Activated CD8-positive, alpha-beta T cell treated with anti-CD3 and anti-CD28 coated beads for 36 hours (primary cell): ENCODE results near the gene EVI2A. TPM values are rescaled to one million over a fixed set of nuclear protein-coding genes. Genes with fewer than 3 reads are reported as not detected.

Experiments used
- ATAC-seq: fragments of 200-7000 bp; cut with Tn5 transposase; one replicate; pipeline ENCODE4 v1.10.0; 2021; ENCODE audit warnings: mild to moderate bottlenecking, moderate library complexity
- CTCF ChIA-PET: fragments of 350-600 bp; sonication (Branson Sonifier 250); formaldehyde crosslinking; loops from one replicate; lab custom pipeline; 2021; ENCODE audit warnings: antibody characterized with exemption; lab: Charles Lee
- POLR2A ChIA-PET: fragments of 350-600 bp; sonication (Branson Sonifier 250); formaldehyde crosslinking; loops from one replicate; lab custom pipeline; 2021; ENCODE audit warnings: antibody characterized with exemption; lab: Charles Lee
- DNase-seq: peaks from one replicate; pipeline ENCODE4 v3.0.0-alpha.2; 2020
- H3K27ac Mint-ChIP-seq: one replicate; pipeline ENCODE4 v1.8.0; 2021; ENCODE audit warnings: mild to moderate bottlenecking, mixed read lengths
- H3K27me3 Mint-ChIP-seq: one replicate; pipeline ENCODE4 v1.8.0; 2021; ENCODE audit warnings: mixed read lengths
- H3K36me3 Mint-ChIP-seq: one replicate; pipeline ENCODE4 v1.8.0; 2021; ENCODE audit warnings: low read depth, mixed read lengths
- H3K4me1 Mint-ChIP-seq: one replicate; pipeline ENCODE4 v1.8.0; 2021; ENCODE audit warnings: low read depth, mixed read lengths
- H3K4me3 Mint-ChIP-seq: one replicate; pipeline ENCODE4 v1.8.0; 2021; ENCODE audit warnings: mild to moderate bottlenecking, moderate library complexity, mixed read lengths
- H3K9me3 Mint-ChIP-seq: one replicate; pipeline ENCODE4 v1.8.0; 2021; ENCODE audit warnings: mixed read lengths
- CTCF ChIP-seq: fragments of 200-600 bp; IDR thresholded peaks from one replicate; pipeline ENCODE4 v1.8.0; 2022; ENCODE audit warnings: antibody characterized with exemption, mild to moderate bottlenecking
- intact Hi-C: fragments of 100-400 bp; cut with micrococcal nuclease; formaldehyde crosslinking; loops from one replicate; pipeline ENCODE4 v1.10.0; 2022
- total RNA-seq, 2 experiments: library from RNA; stranded (reverse); gene quantifications; one replicate each; pipeline ENCODE4 v1.2.3, GENCODE V29; 2021

EVI2A gene
- total RNA-seq, 2 experiments from 2014 or later = 31.7 to 37.0 TPM

- ChIA-PET CTCF (interaction anchor here (2.1 kb wide), 1 partner anchor 9 kb away, joined by 9 read pairs; no protein-coding TSS in a partner anchor), POLR2A (interaction anchor here (0.6 to 10.7 kb wide), 4 partner anchors 10 to 239 kb away, joined by 3 to 114 read pairs (median 5); partner anchors contain the start of gene EVI2A)
- Mint-ChIP-seq H3K9me3 (peaks cover 2% of the 10 kb centered on the region), H3K4me1 (peaks cover 54% of the 10 kb centered on the region), H3K36me3 (peaks cover 42% of the 10 kb centered on the region), H3K4me3 (peak overlapping the region; percentile 90), H3K27ac (peak overlapping the region; percentile 98), H3K27me3 (no peaks in the 10 kb centered on the region)
- DNase-seq (peak; percentile 71), ATAC-seq (peak; percentile 45)
- intact Hi-C loops = no loop called here
- TF ChIP-seq CTCF = no peak
Measured at GRCh38 chr17:31310260-31310659, 11.2 kb downstream of the EVI2A start.

- intact Hi-C loops = no loop called here
- H3K4me3 Mint-ChIP-seq = peak overlapping the region; percentile 90
- DNase-seq (no peak), ATAC-seq (peak; percentile 19)
- peaks cover 46% of the 10 kb centered on the region for H3K36me3 Mint-ChIP-seq
- CTCF ChIA-PET = no interaction called here
- no peak for TF ChIP-seq CTCF
- H3K4me1 Mint-ChIP-seq = peaks cover 56% of the 10 kb centered on the region
- POLR2A ChIA-PET = interaction anchor here (10.7 kb wide), 1 partner anchor 10 kb away, joined by 114 read pairs; the partner anchor contains the start of gene EVI2A
- no peaks in the 10 kb centered on the region for H3K27me3 Mint-ChIP-seq
- H3K27ac Mint-ChIP-seq = peak overlapping the region; percentile 98
- peaks cover 3% of the 10 kb centered on the region for H3K9me3 Mint-ChIP-seq
Measured at GRCh38 chr17:31309556-31309955, 11.9 kb downstream of the EVI2A start.

GRCh38 chr17:31308372-31309334 lies 12.8 kb downstream of the EVI2A start:
- no peaks in the 10 kb centered on the region for H3K27me3 Mint-ChIP-seq
- intact Hi-C loops = no loop called here
- DNase-seq (no peak), ATAC-seq (peak; percentile 38)
- POLR2A ChIA-PET = interaction anchor here (10.7 kb wide), 1 partner anchor 11 kb away, joined by 114 read pairs; the partner anchor contains the start of gene EVI2A
- H3K4me1 Mint-ChIP-seq = peaks cover 58% of the 10 kb centered on the region
- peak overlapping the region; percentile 98 for H3K27ac Mint-ChIP-seq
- peaks cover 6% of the 10 kb centered on the region for H3K9me3 Mint-ChIP-seq
- peaks cover 49% of the 10 kb centered on the region for H3K36me3 Mint-ChIP-seq
- H3K4me3 Mint-ChIP-seq = peak overlapping the region; percentile 90
- CTCF ChIA-PET = no interaction called here
- no peak for TF ChIP-seq CTCF

- peaks cover 59% of the 10 kb centered on the region for H3K36me3 Mint-ChIP-seq
- no peak for TF ChIP-seq CTCF
- H3K27ac Mint-ChIP-seq = peak overlapping the region; percentile 98
- POLR2A ChIA-PET = interaction anchor here (10.7 kb wide), 1 partner anchor 12 kb away, joined by 114 read pairs; the partner anchor contains the start of gene EVI2A
- H3K27me3 Mint-ChIP-seq = no peaks in the 10 kb centered on the region
- peak; percentile 11 for ATAC-seq
- peak overlapping the region; percentile 90 for H3K4me3 Mint-ChIP-seq
- H3K9me3 Mint-ChIP-seq = peaks cover 10% of the 10 kb centered on the region
- CTCF ChIA-PET = interaction anchor here (1.1 kb wide), 1 partner anchor 82 kb away, joined by 3 read pairs; no protein-coding TSS in a partner anchor
- no peak for DNase-seq
- peaks cover 64% of the 10 kb centered on the region for H3K4me1 Mint-ChIP-seq
- intact Hi-C loops = no loop called here
Measured at GRCh38 chr17:31307640-31308039, 13.8 kb downstream of the EVI2A start.

- intact Hi-C loops = no loop called here
- CTCF ChIA-PET = no interaction called here
- DNase-seq (no peak), ATAC-seq (no peak)
- Mint-ChIP-seq H3K9me3 (peaks cover 7% of the 10 kb centered on the region), H3K27ac (no peak overlapping the region), H3K27me3 (no peaks in the 10 kb centered on the region), H3K4me1 (peaks cover 31% of the 10 kb centered on the region), H3K4me3 (no peak overlapping the region), H3K36me3 (peaks cover 21% of the 10 kb centered on the region)
- no peak for TF ChIP-seq CTCF
- POLR2A ChIA-PET = no interaction called here
Measured at GRCh38 chr17:31299624-31300023, 21.8 kb downstream of the EVI2A start.
